ENCODE results near the gene LPP. TPM values are rescaled to one million over a fixed set of nuclear protein-coding genes. Genes with fewer than 3 reads are reported as not detected.

LPP gene
- total RNA-seq, 1 experiment from 2014 or later: 20.4 TPM

GRCh38 chr3:188391592-188391991 lies 237.6 kb downstream of the LPP start:
- CTCF ChIA-PET: no interaction called here
- no peak overlapping the region for H3K27ac ChIP-seq (ENCODE audit: low read length)
- intact Hi-C loops (cut with micrococcal nuclease): no loop called here
- H3F3A ChIP-seq (ENCODE audit: low read length, unreplicated experiment): no peaks in the 10 kb centered on the region
- no peaks in the 10 kb centered on the region for H3K36me3 ChIP-seq (ENCODE audit: low read depth, low read length)
- TF ChIP-seq CTCF (conservative IDR thresholded peaks at IDR 0.05; ENCODE audit: low read depth, low read length) (no peak), EZH2 (IDR thresholded peaks at IDR 0.05; ENCODE audit: low read length, unreplicated experiment) (no peak), EZH2phosphoT487 (IDR thresholded peaks at IDR 0.05; ENCODE audit: borderline replicate concordance, low read length) (no peak)
- H3K4me1 ChIP-seq (ENCODE audit: insufficient read depth, low read length): no peaks in the 10 kb centered on the region; the same call in 1 of the 2 replicates
- ATAC-seq (no peak), DNase-seq (no peak)
- H3K79me2 ChIP-seq (ENCODE audit: low read length): no peaks in the 10 kb centered on the region
- no peak overlapping the region for H3K9ac ChIP-seq (ENCODE audit: low read length)
- H3K4me2 ChIP-seq (ENCODE audit: low read length): no peak overlapping the region
- no peaks in the 10 kb centered on the region for H4K20me1 ChIP-seq (ENCODE audit: low read length)
- H2AFZ ChIP-seq (ENCODE audit: low read length): no peak overlapping the region
- no TSS peak for BruUV-seq (replicated peaks)
- no peak overlapping the region for H3K4me3 ChIP-seq (ENCODE audit: low read length)
- H3K9me2 ChIP-seq (replicated peaks; ENCODE audit: low read length): no peaks in the 10 kb centered on the region
- H3K27me3 ChIP-seq (ENCODE audit: low read length): no peaks in the 10 kb centered on the region
- H3K9me3 ChIP-seq (ENCODE audit: low read length): no peaks in the 10 kb centered on the region
- POLR2A ChIA-PET (ENCODE audit: unreplicated experiment): no interaction called here

DNA sequence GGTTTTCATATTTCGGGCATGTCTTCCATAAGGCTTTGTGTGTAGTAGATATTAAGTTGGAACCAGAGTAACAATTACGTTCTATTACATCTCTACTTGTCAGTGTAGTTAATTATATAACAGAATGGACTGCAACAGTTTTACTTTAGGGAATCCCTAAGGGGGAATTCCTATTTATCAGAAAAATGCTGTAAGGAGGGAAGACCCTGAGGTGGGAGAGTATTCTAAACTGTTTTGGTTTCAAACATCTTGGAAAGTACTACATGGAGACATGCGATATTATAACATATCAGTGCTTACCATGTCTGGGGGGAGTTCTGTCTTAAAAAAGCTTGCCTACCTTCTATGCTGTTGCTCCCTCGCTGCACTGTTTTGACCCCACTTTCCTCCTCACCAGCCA lies 238.1 kb downstream of the LPP start:
- Histone ChIP-seq H4K20me1 (ENCODE audit: low read length) (no peaks in the 10 kb centered on the region), H3K27ac (ENCODE audit: low read length) (no peak overlapping the region), H3K4me3 (ENCODE audit: low read length) (no peak overlapping the region), H3K9me2 (replicated peaks; ENCODE audit: low read length) (no peaks in the 10 kb centered on the region), H3K9me3 (ENCODE audit: low read length) (no peaks in the 10 kb centered on the region), H2AFZ (ENCODE audit: low read length) (no peak overlapping the region), H3K9ac (ENCODE audit: low read length) (no peak overlapping the region), H3K4me1 (ENCODE audit: insufficient read depth, low read length) (no peaks in the 10 kb centered on the region), H3F3A (ENCODE audit: low read length, unreplicated experiment) (no peaks in the 10 kb centered on the region), H3K36me3 (ENCODE audit: low read depth, low read length) (no peaks in the 10 kb centered on the region), H3K79me2 (ENCODE audit: low read length) (no peaks in the 10 kb centered on the region), H3K27me3 (ENCODE audit: low read length) (no peaks in the 10 kb centered on the region), H3K4me2 (ENCODE audit: low read length) (no peak overlapping the region)
- intact Hi-C loops (cut with micrococcal nuclease): no loop called here
- TF ChIP-seq EZH2phosphoT487 (IDR thresholded peaks at IDR 0.05; ENCODE audit: borderline replicate concordance, low read length): no peak
- no peak for TF ChIP-seq CTCF (conservative IDR thresholded peaks at IDR 0.05; ENCODE audit: low read depth, low read length)
- no peak for TF ChIP-seq EZH2 (IDR thresholded peaks at IDR 0.05; ENCODE audit: low read length, unreplicated experiment)
- ChIA-PET POLR2A (ENCODE audit: unreplicated experiment) (no interaction called here), CTCF (no interaction called here)
- no peak for ATAC-seq
- DNase-seq: no peak
- no TSS peak for BruUV-seq (replicated peaks)

DNA sequence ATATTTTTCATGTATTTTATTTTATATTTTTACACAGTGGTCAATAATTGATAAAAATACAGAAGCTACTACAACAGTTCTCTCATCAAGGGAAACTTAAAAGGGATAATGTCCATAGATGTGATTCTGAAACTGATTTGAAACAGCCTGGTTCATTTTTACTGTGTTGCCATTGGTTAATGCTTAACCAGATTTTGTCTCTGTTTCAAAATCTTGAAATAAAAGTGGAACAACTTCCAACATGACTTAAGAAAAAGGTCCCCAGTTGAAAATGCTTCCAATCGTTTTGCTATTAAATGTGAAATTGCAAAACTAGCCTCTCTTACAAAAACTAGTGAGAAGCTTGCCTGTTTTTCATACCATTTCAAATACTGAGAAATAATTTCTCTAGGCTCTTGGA lies 240.7 kb downstream of the LPP start:
- POLR2A ChIA-PET (ENCODE audit: unreplicated experiment): no interaction called here
- CTCF ChIA-PET: no interaction called here
- H3K4me2 ChIP-seq (ENCODE audit: low read length): no peak overlapping the region

More for the DNA sequence above, 240.7 kb downstream of the LPP start:
- Histone ChIP-seq H3K79me2 (ENCODE audit: low read length) (no peaks in the 10 kb centered on the region), H3K9me3 (ENCODE audit: low read length) (no peaks in the 10 kb centered on the region), H3K4me3 (ENCODE audit: low read length) (no peak overlapping the region), H3K9me2 (replicated peaks; ENCODE audit: low read length) (no peaks in the 10 kb centered on the region), H3K36me3 (ENCODE audit: low read depth, low read length) (no peaks in the 10 kb centered on the region), H3K27ac (ENCODE audit: low read length) (no peak overlapping the region), H3K27me3 (ENCODE audit: low read length) (no peaks in the 10 kb centered on the region), H4K20me1 (ENCODE audit: low read length) (no peaks in the 10 kb centered on the region), H3K9ac (ENCODE audit: low read length) (no peak overlapping the region), H3F3A (ENCODE audit: low read length, unreplicated experiment) (no peaks in the 10 kb centered on the region), H3K4me1 (ENCODE audit: insufficient read depth, low read length) (no peaks in the 10 kb centered on the region), H2AFZ (ENCODE audit: low read length) (no peak overlapping the region)
- ATAC-seq (no peak), DNase-seq (no peak)
- TF ChIP-seq EZH2phosphoT487 (IDR thresholded peaks at IDR 0.05; ENCODE audit: borderline replicate concordance, low read length) (no peak), CTCF (conservative IDR thresholded peaks at IDR 0.05; ENCODE audit: low read depth, low read length) (no peak), EZH2 (IDR thresholded peaks at IDR 0.05; ENCODE audit: low read length, unreplicated experiment) (no peak)
- intact Hi-C loops (cut with micrococcal nuclease): no loop called here
- BruUV-seq (replicated peaks): no TSS peak

All from PC-3 (cell line).